Midbrain (tissue), 1 donor: ENCODE data around the gene LIMK2.
"Not testable (repeated sequence)": the region's sequence is repeated elsewhere in the genome, so short reads cannot be mapped to it uniquely, and the experiment has no call there.

ENCODE experiments used
- DNase-seq: peaks from one replicate; lab custom pipeline; 2025; lab: John Stamatoyannopoulos, UW

LIMK2 gene

DNA sequence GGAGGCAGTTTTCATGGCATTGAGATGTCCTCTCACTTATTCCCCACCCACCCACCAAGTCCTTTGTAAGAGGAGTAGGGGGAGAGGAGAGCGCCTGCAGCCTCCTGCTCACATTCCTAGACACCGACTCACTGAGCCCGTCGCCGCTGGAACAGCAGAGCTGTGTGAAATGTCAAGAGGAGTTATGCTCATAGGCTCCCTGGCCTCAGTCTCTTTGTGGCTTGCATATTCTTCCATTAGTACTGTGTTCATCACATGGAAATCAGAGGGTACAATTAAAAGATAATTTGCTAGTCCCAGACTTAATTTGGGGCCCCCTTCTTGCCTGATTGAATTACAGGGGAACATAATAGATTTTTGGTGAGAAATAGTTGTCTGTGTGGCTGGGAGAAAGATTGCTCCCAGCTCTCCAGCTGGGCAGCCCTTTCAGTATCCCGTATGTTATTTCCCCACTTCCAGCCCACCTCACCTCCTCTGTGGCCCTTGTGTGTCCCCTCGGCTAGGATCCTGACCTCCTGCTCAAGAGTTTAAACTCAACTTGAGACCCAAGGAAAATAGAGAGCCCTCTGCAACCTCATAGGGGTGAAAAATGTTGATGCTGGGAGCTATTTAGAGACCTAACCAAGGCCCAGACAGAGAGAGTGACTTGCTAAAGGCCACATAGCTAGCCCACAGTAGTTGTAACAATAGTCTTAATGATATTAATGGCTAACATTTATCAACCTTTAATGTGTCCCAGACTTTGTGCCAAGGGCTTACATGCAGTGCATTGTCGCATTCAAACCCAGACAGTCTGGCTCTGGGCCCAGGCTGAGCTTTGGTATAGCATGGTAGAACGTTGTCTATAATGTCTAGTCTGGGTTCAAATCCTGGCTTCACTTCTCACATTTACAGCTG, 32.2 kb downstream of the LIMK2 start:
- DNase-seq: no peak

GRCh38 chr22:31244943-31245451, 32.9 kb downstream of the LIMK2 start:
- no peak for DNase-seq

GRCh38 chr22:31245998-31246397, 33.9 kb downstream of the LIMK2 start:
- DNase-seq: not testable (repeated sequence)

- DNase-seq: no peak
Observed at GRCh38 chr22:31246687-31247086, 34.6 kb downstream of the LIMK2 start.

DNA sequence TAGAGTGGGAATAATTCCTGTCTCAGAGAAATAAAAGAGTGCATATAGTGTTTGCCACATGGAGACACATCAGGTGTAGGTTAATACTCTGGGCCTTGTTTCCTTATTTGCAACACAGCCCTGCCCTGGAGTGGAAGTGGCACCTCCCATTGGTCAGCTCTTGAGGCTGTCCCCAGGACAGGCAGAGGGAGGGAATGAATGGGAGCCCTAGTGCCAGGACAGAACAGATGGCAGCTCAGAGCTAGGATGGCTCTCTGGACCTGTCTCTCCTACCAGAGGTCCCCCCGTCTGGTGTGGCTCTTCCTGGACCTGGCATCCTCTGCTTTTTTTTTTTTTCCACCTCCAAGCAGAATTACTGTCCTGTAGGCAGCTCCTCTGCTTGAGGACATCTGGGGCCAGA, 35.6 kb downstream of the LIMK2 start:
- DNase-seq: no peak

GRCh38 chr22:31248138-31248745, 36.1 kb downstream of the LIMK2 start:
- peak; percentile 62 for DNase-seq

GRCh38 chr22:31248965-31249958, 37.2 kb downstream of the LIMK2 start:
- DNase-seq: peak; percentile 75

GRCh38 chr22:31250740-31251600, 38.9 kb downstream of the LIMK2 start:
- no peak for DNase-seq

- DNase-seq: no peak
Observed at GRCh38 chr22:31253949-31254348, 41.9 kb downstream of the LIMK2 start.

DNA sequence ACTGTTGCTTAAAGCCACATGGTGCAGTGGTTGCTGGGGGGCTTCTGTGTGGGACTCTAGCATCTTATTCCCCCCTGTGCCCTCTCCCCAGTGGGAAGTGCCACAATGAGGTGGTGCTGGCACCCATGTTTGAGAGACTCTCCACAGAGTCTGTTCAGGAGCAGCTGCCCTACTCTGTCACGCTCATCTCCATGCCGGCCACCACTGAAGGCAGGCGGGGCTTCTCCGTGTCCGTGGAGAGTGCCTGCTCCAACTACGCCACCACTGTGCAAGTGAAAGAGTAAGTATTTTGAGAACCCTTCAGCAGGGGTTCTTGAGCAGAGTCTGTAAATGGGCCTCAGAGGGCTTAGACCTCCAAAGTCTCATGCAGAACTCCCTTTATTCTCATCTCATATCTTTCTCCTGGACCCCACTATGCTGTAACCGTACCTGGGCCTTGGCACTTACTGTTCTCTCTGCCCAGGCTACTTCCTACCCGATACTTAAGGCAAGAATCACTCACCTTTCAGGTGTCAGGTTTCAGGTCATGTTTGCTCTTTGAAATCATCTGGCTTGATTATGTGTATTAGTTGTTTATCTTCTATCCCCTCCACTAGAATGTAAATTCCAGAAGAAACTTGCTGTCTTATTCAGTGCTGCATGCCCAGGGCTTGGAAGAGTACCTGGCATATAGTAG, 47.8 kb downstream of the LIMK2 start:
- DNase-seq: no peak

DNA sequence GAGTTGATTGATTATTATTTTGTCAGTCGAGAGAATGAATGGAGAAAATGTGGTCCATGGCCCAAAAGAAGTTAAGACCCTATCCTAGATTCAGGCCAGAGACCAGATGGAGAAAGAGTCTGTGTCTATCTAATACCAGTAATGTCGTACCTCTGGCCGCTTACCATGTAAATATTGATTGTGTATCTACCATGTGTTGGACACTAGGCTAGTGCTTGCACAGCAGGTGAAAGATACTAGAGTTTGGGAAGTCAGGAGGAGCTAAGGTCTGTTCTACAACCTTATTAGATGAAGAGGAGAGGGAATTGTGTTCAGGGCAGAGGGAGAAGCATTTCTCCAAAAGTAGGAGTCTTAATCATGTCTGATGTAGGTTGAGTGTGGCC, 48.4 kb downstream of the LIMK2 start:
- no peak for DNase-seq

DNA sequence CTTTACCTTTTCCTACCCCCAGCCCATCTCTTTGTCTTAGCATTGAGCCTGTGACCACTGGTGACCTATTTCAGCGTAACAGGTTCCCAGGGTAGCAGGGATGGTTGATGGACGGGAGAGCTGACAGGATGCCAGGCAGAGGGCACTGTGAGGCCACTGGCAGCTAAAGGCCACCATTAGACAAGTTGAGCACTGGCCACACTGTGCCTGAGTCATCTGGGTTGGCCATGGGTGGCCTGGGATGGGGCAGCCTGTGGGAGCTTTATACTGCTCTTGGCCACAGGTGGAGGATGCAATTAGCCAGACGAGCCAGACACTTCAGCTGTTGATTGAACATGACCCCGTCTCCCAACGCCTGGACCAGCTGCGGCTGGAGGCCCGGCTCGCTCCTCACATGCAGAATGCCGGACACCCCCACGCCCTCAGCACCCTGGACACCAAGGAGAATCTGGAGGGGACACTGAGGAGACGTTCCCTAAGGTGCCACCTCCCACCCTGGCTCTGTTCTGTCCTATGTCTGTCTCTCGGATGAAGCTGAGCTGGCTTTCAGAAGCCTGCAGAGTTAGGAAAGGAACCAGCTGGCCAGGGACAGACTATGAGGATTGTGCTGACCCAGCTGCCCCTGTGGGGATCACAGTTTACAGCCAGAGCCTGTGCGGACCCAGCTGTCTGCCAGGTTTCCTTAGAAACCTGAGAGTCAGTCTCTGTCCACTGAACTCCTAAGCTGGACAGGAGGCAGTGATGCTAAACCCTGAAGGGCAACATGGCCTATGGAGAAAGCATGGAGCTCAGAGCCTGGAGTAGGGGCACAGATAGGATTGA, 50.4 kb downstream of the LIMK2 start:
- DNase-seq: no peak

DNA sequence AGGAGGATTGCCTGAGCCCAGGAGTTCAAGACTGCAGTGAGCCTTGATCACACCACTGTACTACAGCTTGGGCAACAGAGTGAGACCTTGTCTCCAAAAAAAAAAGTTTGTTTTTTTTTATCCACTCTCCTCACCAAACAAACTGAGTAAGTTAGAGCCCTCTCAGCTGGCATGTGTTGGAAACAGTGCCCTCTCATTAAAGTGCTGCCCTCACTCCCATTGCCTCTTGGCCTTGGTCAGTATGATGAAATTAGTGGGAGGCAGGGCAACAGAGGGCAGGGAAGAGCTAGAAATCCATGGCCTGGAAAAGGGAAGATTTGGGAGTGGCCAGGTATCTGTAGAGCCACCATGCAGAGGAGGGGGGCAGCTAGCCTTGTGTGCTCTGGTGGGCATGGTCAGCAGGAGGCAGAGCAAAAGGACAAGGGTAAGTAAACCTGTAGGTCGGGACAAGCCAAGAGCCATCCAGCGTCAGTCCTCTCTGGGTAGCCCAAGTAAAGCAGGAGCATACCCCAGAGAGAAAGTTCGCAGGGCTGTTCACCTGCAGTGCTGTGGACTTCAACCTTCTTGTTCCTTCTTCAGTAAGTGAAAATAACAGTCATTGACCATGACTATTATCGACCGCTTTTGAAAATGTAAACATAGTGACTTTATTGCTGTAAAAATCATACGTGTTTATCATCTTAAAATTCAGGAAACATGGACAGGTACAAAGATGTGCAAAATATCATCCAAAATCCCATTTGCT, 52.0 kb downstream of the LIMK2 start:
- DNase-seq: no peak

GRCh38 chr22:31268281-31268680, 56.2 kb downstream of the LIMK2 start:
- no peak for DNase-seq

DNA sequence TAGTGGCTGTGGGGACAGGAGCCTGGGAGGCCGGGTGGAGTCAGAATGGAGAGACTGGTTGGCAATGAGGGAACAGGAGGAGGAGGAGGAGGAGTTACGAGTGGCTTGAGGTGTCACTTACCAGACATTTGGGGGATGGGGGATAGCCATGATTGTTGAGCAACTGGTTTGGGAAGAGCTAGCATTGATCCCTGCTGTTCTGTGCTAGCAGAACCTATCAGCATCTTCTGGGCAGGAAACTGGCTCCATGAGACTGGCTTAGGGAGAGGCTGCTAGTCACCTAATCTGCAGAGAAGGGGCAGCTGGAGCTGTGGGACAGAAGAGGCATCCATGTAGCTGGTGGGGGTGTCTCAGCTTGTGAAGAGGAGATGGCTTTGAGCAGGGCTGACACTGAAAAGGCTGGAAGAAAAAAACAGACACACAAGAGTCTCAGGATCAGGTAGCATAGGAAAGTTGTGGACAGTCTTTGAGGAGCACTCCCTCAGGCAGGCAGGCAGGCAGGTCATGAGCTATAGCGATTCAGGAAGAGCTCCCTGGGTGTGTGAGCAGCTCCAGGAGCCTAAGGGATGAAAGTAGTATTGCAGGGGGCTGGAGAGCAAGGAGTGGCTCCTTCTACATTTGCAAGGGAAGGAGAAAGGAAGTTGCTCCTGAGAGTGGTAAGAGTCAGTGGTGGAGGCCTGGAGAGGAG, 57.9 kb downstream of the LIMK2 start:
- no peak for DNase-seq

DNA sequence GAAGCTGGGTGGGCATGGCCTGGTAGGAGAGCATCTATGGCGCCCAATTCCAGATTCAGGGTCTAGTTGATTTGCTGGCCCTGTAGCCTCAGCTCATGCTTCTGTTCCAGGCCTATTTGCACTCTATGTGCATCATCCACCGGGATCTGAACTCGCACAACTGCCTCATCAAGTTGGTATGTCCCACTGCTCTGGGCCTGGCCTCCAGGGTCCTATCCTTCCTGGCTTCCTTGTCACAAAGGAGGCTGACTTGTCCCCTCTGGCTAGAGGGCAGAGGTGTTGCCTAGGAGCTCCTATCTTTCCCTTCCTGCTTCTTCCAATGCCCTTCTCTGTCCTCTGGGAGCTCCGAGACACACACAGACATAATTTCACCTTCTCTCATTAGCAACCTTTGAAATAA, 58.9 kb downstream of the LIMK2 start:
- DNase-seq: no peak

- no peak for DNase-seq
Observed at GRCh38 chr22:31271485-31271884, 59.4 kb downstream of the LIMK2 start.
